Omental fat pad (tissue), 4 donors: ENCODE measurements around the gene BCL2L1. TPM values are rescaled to one million over a fixed set of nuclear protein-coding genes. Genes with fewer than 3 reads are reported as not detected.

Experiments
- ATAC-seq: fragments of 150-250 bp; one replicate; pipeline ENCODE4 v1.9.1; 2016; ENCODE audit warnings: mild to moderate bottlenecking, moderate library complexity; ENCODE audit not compliant: low FRiP score
- DNase-seq: peaks from one replicate; pipeline ENCODE4 v3.0.0-alpha.2; 2019; ENCODE audit warnings: low spot score
- total RNA-seq, 4 donors: library from RNA; depleted of rRNA; stranded (reverse); fragments of >200 nt; gene quantifications; one replicate each; pipeline ENCODE4 v1.1.0, GENCODE V29; 2016
- TF ChIP-seq, protein P1 (sequence below), 3 donors: fragments of 450-650 bp; IDR thresholded peaks; one replicate each; pipeline ENCODE4 v1.5.1; 2016 to 2017; ENCODE audit warnings: antibody characterized with exemption in 3 of 3, mild to moderate bottlenecking in 3 of 3, moderate library complexity in 2 of 3

Gene BCL2L1
- total RNA-seq, 4 donors from 2014 or later, result 65.0 to 140 (median 112) TPM

DNA sequence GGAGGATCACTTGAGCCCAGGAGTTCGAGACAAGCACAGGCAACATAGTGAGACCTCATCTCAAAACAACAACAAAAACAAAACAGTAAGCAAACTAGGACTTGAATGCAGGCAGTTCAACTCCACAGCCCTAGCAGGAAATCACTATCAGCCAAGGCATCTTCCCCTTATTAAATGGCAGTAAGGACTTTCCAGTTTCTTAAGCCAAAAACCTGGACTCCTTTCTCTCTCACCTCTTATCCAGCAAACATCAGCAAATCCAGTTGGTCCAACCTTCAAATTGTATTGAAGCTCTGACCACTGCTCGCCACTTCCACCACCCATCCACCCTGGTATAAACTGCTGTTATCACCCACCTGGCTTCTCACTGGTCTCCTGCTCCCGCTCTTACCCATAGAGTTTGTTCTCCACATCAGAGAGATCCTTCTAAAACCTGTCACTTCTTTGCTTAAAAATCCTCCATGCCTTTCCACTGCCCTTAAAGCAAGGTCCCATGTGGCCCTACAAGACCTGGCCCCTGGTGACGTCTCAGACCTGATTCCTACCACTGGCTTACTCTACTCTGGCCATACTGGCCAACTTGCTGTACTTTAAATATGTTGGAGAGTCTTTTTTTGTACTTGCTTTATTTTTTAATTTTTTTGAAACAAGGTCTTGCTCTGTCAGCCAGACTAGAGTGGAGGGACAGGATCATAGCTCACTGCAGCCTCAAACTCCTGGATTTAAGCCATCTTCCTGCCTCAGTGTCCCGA lies 27.6 kb downstream of the BCL2L1 start:
- DNase-seq (no peak), ATAC-seq (no peak)
- TF ChIP-seq, protein P1, sequence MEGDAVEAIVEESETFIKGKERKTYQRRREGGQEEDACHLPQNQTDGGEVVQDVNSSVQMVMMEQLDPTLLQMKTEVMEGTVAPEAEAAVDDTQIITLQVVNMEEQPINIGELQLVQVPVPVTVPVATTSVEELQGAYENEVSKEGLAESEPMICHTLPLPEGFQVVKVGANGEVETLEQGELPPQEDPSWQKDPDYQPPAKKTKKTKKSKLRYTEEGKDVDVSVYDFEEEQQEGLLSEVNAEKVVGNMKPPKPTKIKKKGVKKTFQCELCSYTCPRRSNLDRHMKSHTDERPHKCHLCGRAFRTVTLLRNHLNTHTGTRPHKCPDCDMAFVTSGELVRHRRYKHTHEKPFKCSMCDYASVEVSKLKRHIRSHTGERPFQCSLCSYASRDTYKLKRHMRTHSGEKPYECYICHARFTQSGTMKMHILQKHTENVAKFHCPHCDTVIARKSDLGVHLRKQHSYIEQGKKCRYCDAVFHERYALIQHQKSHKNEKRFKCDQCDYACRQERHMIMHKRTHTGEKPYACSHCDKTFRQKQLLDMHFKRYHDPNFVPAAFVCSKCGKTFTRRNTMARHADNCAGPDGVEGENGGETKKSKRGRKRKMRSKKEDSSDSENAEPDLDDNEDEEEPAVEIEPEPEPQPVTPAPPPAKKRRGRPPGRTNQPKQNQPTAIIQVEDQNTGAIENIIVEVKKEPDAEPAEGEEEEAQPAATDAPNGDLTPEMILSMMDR (IDR thresholded peaks at IDR 0.05), result no peak

DNA sequence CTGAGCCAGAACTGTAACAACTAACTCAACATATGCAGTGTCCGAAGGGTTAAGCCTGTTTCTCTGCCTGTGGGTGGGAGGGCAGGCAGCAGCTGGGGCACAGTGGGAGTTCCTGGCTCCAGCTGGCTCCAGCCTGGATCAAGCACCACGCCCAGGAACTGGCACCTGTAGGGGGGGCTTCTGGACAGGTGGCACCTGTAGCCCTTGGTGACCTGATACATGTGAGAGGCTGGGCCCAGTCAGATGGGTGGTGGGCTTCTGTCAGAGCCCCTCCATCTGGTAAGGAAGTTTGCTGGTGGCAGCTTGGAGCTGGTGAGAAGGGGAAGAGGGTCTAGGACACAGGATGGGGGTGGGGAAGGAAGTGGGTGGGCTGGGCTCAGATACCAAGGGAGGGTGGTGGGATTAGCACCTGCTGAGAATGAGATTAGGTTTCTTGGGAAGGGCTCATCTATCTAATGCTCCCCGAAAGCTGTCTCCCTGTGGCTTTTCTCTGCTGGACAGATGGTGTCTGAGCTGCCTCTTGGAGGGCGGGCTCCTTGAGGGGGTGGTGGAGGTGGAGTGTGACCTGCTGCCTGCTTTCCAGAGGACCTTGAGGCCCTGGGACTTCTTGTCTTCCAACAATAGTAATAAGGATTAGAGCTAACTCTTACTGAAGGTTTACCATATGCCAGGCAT lies 28.5 kb downstream of the BCL2L1 start:
- DNase-seq (no peak), ATAC-seq (no peak)
- TF ChIP-seq, protein P1 (IDR thresholded peaks at IDR 0.05), result no peak

DNA sequence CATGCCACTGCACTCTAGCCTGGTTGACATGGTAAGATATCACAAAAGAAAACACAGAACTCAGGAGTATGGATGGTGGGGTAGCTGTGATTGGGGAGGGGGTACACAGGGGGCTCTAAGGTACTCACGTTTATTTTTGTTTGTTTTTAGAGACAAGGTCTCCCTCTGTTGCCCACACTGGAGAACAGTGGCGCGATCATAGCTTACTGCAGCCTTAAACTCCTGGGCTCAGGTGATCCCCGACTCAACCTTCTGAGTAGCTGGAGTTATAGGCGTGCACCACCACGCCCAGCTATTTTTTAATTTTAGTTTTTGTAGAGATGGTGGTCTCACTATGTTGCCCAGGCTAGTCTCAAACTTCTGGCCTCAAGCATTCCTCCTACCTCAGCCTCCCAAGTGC lies 29.3 kb downstream of the BCL2L1 start:
- TF ChIP-seq, protein P1 (IDR thresholded peaks at IDR 0.05), result no peak
- no peak for ATAC-seq
- DNase-seq, result no peak

DNA sequence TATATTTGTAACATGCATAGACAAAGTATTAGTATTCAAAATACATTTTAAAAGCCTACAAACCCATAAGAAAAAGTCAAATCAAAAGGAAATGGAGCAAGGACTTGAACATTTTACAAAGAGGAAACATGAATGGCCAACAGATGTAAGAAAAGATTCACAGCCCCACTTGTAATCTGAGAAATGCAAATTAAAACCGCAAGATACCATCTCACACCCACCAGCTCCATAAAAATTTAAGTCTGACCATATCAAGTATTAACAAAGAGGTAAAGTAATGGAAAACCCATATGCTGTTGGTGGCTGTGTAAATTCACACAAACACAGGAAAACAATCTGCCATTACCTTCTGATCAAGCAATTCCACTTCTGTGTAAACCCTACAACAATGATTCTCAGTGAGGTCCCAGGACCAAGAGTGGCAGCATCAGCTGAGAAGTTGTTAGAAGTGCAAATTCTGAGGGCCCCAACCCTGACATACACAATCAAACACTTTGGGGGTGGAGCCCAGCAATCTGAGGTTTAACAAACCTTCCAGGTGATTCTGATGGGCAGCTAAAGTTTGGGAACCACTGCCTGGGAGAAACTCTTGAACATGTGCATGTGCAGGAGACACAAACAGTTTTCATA lies 30.9 kb downstream of the BCL2L1 start:
- no peak for DNase-seq
- TF ChIP-seq, protein P1 (IDR thresholded peaks at IDR 0.05), result no peak

DNA sequence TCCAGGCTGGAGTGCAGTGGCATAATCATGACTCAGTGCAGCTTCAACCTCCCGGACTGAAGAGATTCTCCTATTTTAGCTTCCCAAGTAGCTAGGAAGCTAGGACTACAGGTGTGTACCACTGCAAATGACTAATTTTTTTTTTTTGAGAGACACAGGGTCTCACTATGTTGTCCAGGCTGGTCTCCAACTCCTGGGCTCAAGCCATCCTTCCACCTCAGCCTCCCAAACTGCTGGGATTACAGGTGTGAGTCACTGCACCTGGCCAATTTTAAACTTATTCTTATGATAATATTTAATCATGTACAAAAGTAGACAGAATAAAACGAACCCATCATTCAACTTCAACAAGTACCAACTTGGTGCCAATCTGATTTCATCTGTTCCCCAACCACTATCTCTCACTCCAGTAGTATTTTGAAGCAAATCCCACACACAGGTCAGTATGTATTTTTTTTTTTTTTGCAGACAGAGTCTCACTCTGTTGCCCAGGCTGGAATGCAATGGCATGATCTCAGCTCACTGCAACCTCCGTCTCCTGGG lies 32.5 kb downstream of the BCL2L1 start:
- no peak for DNase-seq
- TF ChIP-seq, protein P1 (IDR thresholded peaks at IDR 0.05), result no peak
- ATAC-seq, result no peak

More for the DNA sequence above, 30.9 kb downstream of the BCL2L1 start:
- ATAC-seq, result no peak

DNA sequence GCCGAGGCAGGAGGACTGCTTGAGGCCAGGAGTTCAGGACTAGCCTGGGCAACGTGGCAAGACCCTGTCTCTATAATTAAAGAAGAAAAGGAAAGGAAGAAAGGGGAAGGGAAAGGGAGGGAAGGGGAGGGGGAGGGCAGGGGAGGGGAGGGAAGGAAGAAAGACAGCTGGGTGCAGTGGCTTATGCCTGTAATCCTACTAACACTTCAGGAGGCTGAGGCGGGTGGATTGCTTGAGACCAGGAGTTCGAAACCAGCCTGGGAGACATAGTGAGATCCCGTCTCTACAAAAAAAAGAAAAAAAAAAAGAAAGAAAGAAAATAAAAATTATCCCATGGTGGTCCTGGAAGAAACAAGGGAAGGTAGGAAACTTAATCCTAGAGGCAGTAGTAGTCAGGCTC lies 33.5 kb downstream of the BCL2L1 start:
- DNase-seq (no peak), ATAC-seq (no peak)
- TF ChIP-seq, protein P1 (IDR thresholded peaks at IDR 0.05), result no peak
